ENCODE measurements around the gene IRAK1.

The IRAK1 gene

DNA sequence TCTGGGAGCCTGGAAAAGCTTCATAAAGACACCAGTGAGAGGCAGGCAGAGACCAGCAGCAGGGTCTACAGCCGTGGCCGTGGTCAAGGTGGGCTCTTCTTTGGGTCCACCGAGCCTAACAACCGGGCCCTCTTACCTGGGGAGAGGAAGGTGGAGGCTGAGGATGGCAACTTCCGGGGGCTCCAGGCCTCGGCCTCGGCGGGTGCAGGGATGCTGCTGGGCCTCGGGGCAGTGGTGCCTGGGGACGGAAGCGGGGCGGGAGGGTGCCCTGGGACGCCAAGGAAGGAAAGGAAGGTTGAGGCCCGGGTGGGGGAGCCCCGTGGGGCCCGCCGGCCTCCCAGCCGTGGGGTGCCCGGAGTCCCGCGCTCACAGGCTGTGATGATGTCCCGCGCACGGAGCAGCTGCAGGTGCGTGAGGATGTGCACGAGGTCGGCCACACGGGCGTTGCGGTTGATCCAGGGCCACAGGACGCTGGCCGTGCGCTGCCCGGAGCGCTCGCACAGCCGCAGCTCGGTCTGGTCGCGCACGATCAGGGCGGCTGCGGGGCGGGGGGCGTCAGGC lies 561 bp downstream of the IRAK1 start:
- peaks cover 31% of the 10 kb centered on the region for H3K4me1 Mint-ChIP-seq (ENCODE audit: low read depth)
- DNase-seq: peak; percentile 59
- peak overlapping the region; percentile 87 for H3K4me3 Mint-ChIP-seq
- H3K9me3 Mint-ChIP-seq: no peaks in the 10 kb centered on the region
- H3K27me3 Mint-ChIP-seq: peaks cover 17% of the 10 kb centered on the region
- peak overlapping the region; percentile 92 for H3K27ac Mint-ChIP-seq
- peaks cover 49% of the 10 kb centered on the region for H3K36me3 Mint-ChIP-seq (ENCODE audit: low read depth)

DNA sequence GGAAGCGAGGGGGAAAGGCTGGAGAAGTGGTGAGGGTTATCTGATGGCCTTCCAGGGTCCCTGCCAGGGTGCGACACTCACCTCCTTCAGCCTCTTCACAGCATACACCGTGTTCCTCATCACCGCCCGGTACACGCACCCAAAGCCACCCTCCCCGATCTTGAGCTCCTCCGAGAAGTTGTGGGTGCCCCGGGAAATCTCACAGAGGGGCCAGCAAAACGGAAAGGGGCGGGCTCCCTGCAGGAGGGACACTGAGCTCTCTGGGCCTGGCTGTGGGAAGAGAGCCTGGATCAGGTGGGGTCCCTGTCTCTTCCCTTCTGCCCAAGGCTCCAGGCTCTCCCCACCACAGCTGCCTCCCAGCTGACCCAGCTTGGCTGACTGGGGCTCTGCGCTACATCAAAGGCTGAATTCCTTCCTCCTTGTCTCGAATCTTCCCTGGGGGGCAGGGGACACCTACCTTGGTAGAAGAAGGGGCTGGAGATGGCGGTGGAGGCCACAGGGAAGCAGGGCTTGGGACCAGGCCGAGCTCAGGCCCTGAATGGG lies 1.1 kb downstream of the IRAK1 start:
- Mint-ChIP-seq H3K9me3 (no peaks in the 10 kb centered on the region), H3K27ac (peak overlapping the region; percentile 92), H3K36me3 (ENCODE audit: low read depth) (peaks cover 52% of the 10 kb centered on the region), H3K27me3 (peaks cover 17% of the 10 kb centered on the region), H3K4me1 (ENCODE audit: low read depth) (peaks cover 31% of the 10 kb centered on the region), H3K4me3 (peak overlapping the region; percentile 87)
- peak; percentile 45 for DNase-seq

DNA sequence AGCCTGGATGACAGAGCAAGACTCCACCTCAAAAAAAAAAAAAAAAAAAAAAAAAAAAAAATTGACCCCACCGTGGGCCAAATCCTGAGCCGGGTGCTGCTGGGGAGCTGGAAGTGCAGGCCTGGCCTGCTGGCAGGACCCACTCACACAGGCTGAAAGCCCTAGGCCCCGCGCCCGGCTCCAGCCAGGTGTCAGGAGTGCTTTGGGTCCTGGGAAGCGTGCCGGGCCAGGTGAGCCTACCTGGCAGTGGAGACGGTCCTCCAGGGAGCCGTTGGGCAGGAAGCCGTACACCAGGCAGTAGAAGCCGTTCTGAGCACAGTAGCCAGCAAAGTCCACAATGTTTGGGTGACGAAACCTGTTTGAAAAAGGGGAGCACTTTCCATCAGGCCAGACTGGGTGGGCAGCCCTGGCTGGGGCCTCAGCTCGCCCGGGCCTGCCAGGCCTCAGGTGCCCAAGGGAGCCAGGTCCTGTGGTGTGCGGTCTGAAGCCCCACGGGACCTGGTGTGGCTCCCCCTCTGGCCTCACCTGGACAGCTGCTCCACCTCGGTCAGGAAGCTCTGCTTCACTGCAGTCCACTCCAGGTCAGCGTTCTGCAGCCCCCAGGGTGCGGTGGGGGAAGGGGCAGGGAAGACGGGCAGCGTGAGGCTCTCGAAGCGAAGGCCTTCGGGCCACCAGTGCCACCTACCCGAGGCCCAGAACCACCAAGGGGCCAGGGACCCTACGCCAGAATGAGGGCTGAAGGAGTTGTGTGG lies 1.8 kb downstream of the IRAK1 start:
- Mint-ChIP-seq H3K9me3 (no peaks in the 10 kb centered on the region), H3K4me1 (ENCODE audit: low read depth) (peaks cover 31% of the 10 kb centered on the region), H3K27me3 (peaks cover 15% of the 10 kb centered on the region), H3K27ac (peak overlapping the region; percentile 92), H3K4me3 (peak overlapping the region; percentile 87), H3K36me3 (ENCODE audit: low read depth) (peaks cover 59% of the 10 kb centered on the region)
- no peak for DNase-seq

DNA sequence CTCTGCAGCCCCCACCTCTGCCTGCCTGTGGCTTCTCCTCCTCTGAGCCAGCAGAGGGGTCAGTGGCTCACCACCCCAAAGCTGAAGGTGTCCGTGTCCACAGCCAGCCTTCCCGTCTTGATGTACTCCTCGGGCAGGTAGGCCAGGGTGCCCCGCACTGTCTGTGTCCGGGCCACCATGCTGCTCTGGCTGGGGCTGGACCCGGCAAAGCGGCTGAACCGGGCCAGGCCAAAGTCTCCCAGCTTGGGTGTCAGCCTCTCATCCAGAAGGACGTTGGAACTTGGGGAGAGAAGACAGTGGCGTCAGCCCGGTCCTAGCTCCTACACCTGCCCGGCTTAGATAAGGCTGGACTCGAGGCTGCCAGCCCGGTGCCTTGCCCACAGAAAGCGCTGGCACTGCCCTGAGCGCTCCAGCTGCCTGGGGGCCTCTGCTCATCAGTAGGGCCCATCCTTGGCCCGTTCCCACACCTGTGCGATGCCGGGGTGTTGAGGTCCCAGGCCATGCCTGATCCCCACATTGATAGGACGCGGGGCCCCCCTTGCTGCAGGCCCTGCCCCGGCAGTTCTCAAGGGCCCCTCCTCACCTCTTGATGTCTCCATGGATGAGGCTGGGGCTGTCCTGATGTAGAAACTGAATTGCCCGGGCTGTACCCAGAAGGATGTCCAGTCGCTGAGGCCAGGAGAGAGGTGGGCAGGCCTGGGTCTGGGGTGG lies 3.2 kb downstream of the IRAK1 start:
- Mint-ChIP-seq H3K27ac (peak overlapping the region; percentile 40), H3K4me3 (no peak overlapping the region), H3K36me3 (ENCODE audit: low read depth) (peaks cover 68% of the 10 kb centered on the region), H3K9me3 (no peaks in the 10 kb centered on the region), H3K27me3 (peaks cover 20% of the 10 kb centered on the region), H3K4me1 (ENCODE audit: low read depth) (peaks cover 25% of the 10 kb centered on the region)
- no peak for DNase-seq

DNA sequence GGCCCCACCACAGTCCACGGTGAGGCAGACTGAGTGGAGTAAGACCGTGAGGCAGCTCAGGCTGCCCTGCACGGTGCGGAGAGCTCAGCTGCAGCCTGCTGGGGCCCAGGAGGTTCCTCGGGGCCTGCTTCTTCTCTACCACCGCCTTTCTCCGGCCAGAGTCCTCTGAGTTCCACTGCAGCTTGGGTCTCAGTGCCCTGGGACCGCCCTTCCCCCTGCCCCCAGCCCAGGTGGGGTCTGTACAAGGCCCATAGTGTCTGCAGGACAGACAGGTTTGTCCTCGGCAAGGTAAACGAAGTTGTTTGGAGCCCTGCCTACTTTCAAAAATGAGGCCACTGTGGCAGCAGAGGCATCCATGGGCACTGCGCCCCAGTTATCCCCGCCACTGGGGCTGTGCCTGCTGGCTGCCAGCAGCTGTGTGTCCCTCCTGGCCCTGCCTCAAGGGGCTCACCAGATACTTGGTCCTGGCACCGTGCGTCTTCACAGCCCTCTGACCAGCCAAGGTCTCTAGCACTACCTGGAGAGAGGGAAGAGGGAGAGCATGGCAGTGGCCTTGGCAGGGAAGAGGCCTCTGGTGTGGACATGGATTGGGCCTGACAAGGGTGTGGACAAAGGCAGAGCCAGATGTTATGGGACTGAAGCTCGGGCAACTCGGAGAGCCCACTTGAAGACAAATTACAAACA lies 4.0 kb downstream of the IRAK1 start:
- H3K4me1 Mint-ChIP-seq (ENCODE audit: low read depth): peaks cover 18% of the 10 kb centered on the region
- peaks cover 25% of the 10 kb centered on the region for H3K27me3 Mint-ChIP-seq
- no peaks in the 10 kb centered on the region for H3K9me3 Mint-ChIP-seq
- peaks cover 76% of the 10 kb centered on the region for H3K36me3 Mint-ChIP-seq (ENCODE audit: low read depth)
- H3K4me3 Mint-ChIP-seq: peak overlapping the region; percentile 23
- no peak for DNase-seq
- H3K27ac Mint-ChIP-seq: peak overlapping the region; percentile 71

DNA sequence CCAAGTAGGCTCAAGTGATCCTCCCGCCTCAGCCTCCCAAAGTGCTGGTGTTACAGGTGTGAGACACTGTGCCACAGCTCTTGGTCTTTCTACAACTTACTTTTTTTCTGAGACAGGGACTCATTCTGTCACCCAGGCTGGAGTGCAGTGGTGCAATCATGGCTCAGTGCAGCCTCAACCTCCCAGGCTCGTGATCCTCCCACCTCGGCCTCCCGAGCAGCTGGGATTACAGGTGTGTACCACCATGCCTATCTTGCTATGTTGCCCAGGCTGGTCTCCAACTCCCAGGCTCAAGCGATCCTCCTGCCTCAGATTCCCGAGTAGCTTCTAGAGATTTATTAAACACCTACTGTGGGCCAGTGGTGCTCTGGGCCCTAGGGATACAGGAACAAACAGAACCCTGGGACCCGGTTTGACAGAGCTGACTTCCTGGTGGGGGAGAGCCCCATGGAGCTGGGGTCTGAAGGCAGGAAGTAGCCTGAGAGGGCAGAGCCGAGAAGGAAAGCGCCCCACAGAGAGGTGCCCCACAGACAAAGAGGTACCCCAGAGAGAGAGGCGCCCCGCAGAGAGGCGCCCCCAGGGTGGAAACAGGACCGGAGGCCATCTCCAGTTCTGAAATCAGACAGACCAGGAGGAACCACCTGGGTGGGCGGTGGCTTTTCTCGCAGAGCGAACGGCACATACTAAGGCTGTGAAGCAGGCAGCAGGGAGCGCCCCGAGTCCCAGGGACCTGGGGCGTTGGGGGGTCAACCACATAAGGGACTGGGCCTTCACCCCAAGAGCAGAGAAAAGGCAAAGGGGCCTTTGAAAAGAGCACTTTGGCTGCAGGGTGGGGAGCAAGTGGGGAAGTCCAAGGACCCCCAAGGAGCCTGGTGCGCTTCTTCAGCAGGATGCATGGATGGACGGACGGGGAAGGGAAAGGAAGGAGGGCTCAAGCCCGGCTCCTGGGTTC lies 5.0 kb downstream of the IRAK1 start:
- Mint-ChIP-seq H3K4me1 (ENCODE audit: low read depth) (peaks cover 16% of the 10 kb centered on the region), H3K27me3 (peaks cover 21% of the 10 kb centered on the region), H3K27ac (peak overlapping the region; percentile 71), H3K9me3 (no peaks in the 10 kb centered on the region), H3K36me3 (ENCODE audit: low read depth) (peaks cover 82% of the 10 kb centered on the region), H3K4me3 (peak overlapping the region; percentile 12)
- no peak for DNase-seq

DNA sequence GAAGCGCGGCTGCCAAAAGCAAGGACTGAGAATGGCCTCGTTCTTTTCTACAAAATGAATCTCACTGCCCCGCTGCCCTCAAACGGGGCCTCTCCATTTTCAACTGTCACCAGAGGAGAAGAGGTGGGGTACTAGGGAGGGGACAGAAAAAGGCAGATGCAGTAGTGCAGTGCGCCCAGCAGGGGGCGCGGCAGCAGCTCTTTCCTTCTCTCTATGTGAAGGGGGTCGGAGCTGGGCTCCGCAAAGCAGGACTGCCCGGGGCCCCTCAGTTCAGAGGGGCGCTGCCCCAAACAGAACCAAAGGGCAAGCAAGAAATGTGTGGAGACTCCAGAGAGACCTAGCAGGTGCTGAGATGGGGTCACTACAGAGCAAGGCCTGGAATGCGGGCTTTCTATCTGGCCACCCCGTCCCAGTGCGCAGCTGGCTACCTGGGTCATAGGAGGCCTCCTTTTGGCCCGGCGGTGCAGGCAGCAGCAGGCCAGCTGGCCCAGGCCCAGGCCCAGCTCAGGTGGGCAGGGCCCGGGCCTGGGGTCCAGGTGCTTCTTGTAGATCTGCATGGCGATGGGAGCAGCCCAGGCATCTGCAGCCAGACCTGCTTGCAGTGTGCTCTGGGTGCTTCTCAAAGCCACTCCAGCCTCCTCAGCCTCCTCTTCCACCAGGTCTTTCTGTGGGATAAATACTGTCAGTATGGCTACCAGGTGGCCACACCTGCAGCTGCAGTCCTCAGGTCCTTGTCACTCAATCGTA lies 5.9 kb downstream of the IRAK1 start:
- no peaks in the 10 kb centered on the region for H3K9me3 Mint-ChIP-seq

DNA sequence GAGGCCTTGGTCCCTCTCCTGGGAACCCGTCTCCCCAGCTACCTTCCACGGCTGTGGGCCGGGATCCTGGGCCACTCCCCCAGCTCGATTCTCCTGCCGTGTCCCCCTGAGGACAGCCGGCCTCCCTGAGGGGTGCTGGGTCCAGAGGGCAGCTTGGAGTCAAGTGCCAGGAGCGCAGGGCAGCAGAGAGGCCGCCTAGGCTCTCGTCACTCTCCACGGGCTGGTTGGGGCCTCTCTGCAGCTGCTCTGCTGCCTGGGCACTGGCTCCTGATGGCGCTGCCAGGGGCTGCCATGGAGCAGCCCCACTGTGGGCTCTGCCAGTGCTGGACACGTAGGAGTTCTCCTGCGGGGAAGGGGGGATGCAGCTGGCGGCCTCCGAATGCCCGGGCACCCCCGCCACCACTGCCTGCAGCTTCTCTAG lies 6.7 kb downstream of the IRAK1 start:
- Mint-ChIP-seq H3K4me3 (no peak overlapping the region), H3K27ac (no peak overlapping the region), H3K36me3 (ENCODE audit: low read depth) (peaks cover 79% of the 10 kb centered on the region), H3K4me1 (ENCODE audit: low read depth) (peaks cover 20% of the 10 kb centered on the region), H3K9me3 (no peaks in the 10 kb centered on the region), H3K27me3 (peaks cover 23% of the 10 kb centered on the region)
- no peak for DNase-seq

More for the DNA sequence above, 5.9 kb downstream of the IRAK1 start:
- no peak overlapping the region for H3K4me3 Mint-ChIP-seq
- peak; percentile 73 for DNase-seq
- peaks cover 16% of the 10 kb centered on the region for H3K4me1 Mint-ChIP-seq (ENCODE audit: low read depth)
- H3K27ac Mint-ChIP-seq: peak overlapping the region; percentile 76
- H3K36me3 Mint-ChIP-seq (ENCODE audit: low read depth): peaks cover 80% of the 10 kb centered on the region
- H3K27me3 Mint-ChIP-seq: peaks cover 19% of the 10 kb centered on the region

DNA sequence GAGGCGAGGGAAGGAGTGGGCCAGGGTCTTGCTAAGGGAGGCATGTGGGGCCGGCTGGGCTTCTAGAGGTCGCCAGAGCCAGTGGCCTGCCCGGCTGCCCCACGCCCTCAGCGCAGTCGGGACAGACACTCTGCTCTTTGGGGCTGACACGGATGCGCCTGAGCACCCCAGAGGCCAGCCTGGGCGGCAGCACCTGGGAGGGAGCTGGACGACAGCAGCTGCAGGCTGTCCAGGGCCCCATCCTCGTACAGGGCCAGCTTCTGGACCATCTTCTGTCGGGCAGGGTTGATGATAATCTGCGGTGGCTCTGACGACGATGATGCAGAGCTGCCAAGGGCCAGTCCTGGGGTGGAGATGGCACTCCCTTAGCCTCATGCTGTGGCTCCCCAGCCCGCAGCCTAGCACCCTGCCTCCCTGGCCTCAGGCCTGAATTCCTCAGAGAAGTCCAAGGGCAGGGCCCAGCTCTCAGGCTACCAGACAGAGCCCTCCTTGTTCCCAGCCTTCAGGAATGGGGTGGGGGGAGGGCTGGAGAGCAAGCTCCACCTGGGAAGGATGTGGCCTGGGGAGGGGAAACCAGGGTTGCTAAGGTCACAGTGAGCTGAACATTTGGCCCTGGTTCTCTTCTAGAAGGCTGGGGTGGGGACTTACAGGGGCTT lies 7.2 kb downstream of the IRAK1 start:
- H3K4me3 Mint-ChIP-seq: no peak overlapping the region
- no peak overlapping the region for H3K27ac Mint-ChIP-seq
- no peaks in the 10 kb centered on the region for H3K9me3 Mint-ChIP-seq
- peaks cover 80% of the 10 kb centered on the region for H3K36me3 Mint-ChIP-seq (ENCODE audit: low read depth)
- H3K27me3 Mint-ChIP-seq: peaks cover 28% of the 10 kb centered on the region
- H3K4me1 Mint-ChIP-seq (ENCODE audit: low read depth): peaks cover 18% of the 10 kb centered on the region
- DNase-seq: no peak

DNA sequence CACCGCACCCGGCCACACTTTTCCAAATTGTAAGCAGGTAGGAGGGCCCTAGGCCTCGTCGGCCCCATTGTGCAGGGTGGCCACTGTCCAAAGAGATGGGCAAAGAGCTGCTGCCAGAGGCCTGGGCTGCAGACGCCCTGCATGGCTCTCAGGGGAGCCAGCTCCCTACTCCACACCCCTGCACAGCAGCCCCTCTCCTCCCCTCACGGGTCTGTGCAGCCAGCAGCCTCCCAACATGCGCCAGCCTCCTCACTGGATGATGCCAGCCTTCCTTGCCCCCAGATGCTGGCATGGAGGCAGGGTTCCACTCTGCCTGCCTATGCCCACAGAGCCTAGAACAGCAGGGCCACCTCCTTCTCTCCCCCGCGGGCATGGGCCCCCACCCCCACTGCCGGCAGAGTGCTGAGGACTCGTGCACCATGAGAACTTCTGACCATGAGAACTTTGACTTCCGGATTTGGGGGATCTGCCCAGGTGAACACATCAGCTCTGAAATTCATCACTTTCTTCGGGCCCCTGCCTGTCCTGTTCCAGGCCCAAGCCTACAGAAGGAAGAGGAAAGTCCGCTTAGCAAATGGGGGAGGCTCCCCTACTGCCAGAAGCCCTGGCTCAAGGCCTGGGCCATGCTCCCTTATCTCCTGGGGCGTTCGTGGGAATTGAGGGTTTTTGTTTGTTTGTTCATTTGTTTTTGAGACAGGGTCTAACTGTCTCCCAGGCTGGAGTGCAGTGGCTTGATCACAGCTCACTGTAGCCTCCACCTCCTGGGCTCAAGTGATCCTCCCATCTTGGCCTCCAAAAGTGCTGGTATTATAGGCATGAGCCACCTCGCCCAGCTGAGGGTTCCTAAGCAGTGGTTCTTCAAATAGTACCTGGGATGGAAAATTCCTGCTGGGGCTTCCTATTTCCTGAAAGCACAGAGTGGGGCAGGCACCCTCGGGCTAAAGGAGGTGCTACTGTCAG lies 8.0 kb downstream of the IRAK1 start:
- H3K4me1 Mint-ChIP-seq (ENCODE audit: low read depth): peaks cover 18% of the 10 kb centered on the region
- peaks cover 79% of the 10 kb centered on the region for H3K36me3 Mint-ChIP-seq (ENCODE audit: low read depth)
- no peak for DNase-seq
- H3K27me3 Mint-ChIP-seq: peaks cover 37% of the 10 kb centered on the region
- H3K27ac Mint-ChIP-seq: peak overlapping the region; percentile 64
- no peak overlapping the region for H3K4me3 Mint-ChIP-seq
- no peaks in the 10 kb centered on the region for H3K9me3 Mint-ChIP-seq

DNA sequence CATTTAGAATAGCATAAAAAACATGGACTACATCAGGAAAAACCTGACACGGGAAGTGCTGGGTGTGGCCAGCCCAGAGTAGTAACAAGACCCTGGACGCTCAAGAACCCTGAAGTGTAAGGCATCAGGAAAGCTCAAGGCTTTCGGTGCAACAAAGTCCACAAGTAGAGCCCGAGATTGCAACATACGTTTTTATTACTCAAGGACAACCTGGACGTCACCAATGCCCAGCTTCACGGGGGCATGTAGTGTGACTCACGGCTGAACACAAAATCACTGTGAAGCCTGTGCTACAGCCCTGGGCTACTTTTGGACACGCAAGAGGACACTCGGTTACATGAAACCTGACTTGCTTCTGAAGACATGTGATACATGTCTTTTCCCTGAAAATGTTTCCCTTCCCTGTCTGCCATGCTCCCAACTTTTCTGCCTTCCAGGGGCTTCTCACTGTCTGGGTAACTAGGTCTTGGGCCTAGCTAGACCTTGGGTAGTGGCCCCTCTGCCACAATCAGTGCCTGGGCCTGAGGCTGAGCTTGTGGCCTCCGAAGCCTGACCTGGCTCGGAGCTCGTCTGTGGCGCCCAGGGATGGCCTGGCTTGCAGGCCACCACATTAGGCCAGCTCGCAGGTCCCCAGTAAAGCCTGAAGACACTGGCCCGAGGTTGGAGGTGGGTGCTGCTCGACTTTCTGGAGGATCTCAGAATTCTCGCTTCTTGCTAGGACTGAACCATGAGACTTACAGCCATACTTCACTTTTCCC lies 9.2 kb downstream of the IRAK1 start:
- Mint-ChIP-seq H3K9me3 (no peaks in the 10 kb centered on the region), H3K27ac (peak overlapping the region; percentile 64), H3K27me3 (peaks cover 40% of the 10 kb centered on the region), H3K4me1 (ENCODE audit: low read depth) (peaks cover 12% of the 10 kb centered on the region), H3K4me3 (no peak overlapping the region), H3K36me3 (ENCODE audit: low read depth) (peaks cover 77% of the 10 kb centered on the region)
- no peak for DNase-seq

Data from activated T-cell treated with anti-CD3 and anti-CD28 coated beads, Interleukin-2, amount 50 U/mL, for 24 hours (primary cell).